Mucosa of stomach (tissue), 1 donor: ENCODE data around the gene KCNQ1.

Source experiments
- H3K27me3 ChIP-seq: one replicate; pipeline ENCODE4 v1.7.0; 2013; ENCODE audit warnings: mild to moderate bottlenecking, low read length; ENCODE audit not compliant: control insufficient read depth, insufficient read depth
- H3K36me3 ChIP-seq: one replicate; pipeline ENCODE4 v1.7.0; 2013; ENCODE audit warnings: low read length; ENCODE audit not compliant: control insufficient read depth, insufficient read depth
- H3K4me1 ChIP-seq: one replicate; pipeline ENCODE4 v1.7.0; 2013; ENCODE audit warnings: mild to moderate bottlenecking, low read length; ENCODE audit not compliant: control insufficient read depth, insufficient read depth
- H3K4me3 ChIP-seq: one replicate; pipeline ENCODE4 v1.7.0; 2013; ENCODE audit warnings: low read length
- H3K9ac ChIP-seq: one replicate; pipeline ENCODE4 v1.7.0; 2013; ENCODE audit warnings: mild to moderate bottlenecking, low read length, moderate library complexity
- H3K9me3 ChIP-seq: one replicate; pipeline ENCODE4 v1.7.0; 2013; ENCODE audit warnings: mild to moderate bottlenecking, low read length, moderate library complexity; ENCODE audit not compliant: control insufficient read depth
- donor health status: Pancreatic carcinoma.

The KCNQ1 gene

GRCh38 chr11:2713661-2714462, 269.1 kb downstream of the KCNQ1 start:
- no peaks in the 10 kb centered on the region for H3K27me3 ChIP-seq
- H3K36me3 ChIP-seq = no peaks in the 10 kb centered on the region
- no peak overlapping the region for H3K9ac ChIP-seq
- H3K4me1 ChIP-seq = no peaks in the 10 kb centered on the region
- no peak overlapping the region for H3K4me3 ChIP-seq
- no peaks in the 10 kb centered on the region for H3K9me3 ChIP-seq

DNA sequence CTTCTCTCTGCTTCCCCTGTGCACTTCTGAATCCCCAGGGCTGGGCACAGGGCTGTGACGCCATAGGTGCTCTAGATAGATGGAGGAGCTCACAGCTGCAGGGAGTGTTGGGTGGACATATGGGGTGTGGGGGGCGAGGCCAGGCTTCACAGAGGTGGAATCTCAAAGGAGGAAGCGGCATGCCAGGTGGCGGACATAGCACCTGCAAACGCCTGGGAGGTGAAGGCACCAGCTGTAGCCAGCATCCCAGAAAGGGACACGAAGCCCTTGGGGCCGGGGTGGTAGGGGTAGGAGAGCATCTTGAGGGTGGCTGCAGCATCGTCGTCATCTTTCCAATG, 269.6 kb downstream of the KCNQ1 start:
- H3K4me1 ChIP-seq = no peaks in the 10 kb centered on the region
- no peaks in the 10 kb centered on the region for H3K27me3 ChIP-seq
- H3K36me3 ChIP-seq = no peaks in the 10 kb centered on the region
- no peaks in the 10 kb centered on the region for H3K9me3 ChIP-seq
- H3K9ac ChIP-seq = no peak overlapping the region
- H3K4me3 ChIP-seq = no peak overlapping the region

DNA sequence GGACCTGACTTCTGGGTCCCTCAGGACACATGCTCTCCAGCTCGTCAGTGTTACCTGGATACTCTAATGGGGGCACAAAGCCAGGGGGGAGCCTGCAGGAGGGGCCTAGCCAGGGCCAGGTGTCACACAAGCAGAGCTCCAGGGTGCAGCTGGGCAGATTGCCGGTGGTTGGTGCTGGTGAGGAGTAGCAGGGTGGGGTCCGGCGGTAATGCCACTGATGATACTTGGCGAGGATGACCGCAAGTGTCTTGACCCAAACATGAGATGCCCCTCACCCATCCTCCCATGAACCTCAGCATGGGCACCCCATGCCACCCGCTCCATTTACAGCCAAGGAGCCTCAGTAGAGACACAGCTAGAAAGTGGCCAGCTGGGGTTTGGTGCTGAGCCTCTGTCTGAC, 270.1 kb downstream of the KCNQ1 start:
- H3K27me3 ChIP-seq = no peaks in the 10 kb centered on the region
- H3K4me3 ChIP-seq = no peak overlapping the region
- H3K9me3 ChIP-seq = no peaks in the 10 kb centered on the region
- H3K4me1 ChIP-seq = no peaks in the 10 kb centered on the region
- H3K9ac ChIP-seq = no peak overlapping the region
- H3K36me3 ChIP-seq = no peaks in the 10 kb centered on the region

- H3K9me3 ChIP-seq = no peaks in the 10 kb centered on the region
- no peaks in the 10 kb centered on the region for H3K27me3 ChIP-seq
- no peaks in the 10 kb centered on the region for H3K4me1 ChIP-seq
- no peaks in the 10 kb centered on the region for H3K36me3 ChIP-seq
- no peak overlapping the region for H3K4me3 ChIP-seq
- no peak overlapping the region for H3K9ac ChIP-seq
These were observed 271.0 kb downstream of the KCNQ1 start for GRCh38 chr11:2715716-2716350.

- H3K36me3 ChIP-seq = no peaks in the 10 kb centered on the region
- H3K9ac ChIP-seq = no peak overlapping the region
- no peaks in the 10 kb centered on the region for H3K27me3 ChIP-seq
- no peaks in the 10 kb centered on the region for H3K4me1 ChIP-seq
- no peaks in the 10 kb centered on the region for H3K9me3 ChIP-seq
- no peak overlapping the region for H3K4me3 ChIP-seq
These were observed 271.7 kb downstream of the KCNQ1 start for GRCh38 chr11:2716376-2717095.

DNA sequence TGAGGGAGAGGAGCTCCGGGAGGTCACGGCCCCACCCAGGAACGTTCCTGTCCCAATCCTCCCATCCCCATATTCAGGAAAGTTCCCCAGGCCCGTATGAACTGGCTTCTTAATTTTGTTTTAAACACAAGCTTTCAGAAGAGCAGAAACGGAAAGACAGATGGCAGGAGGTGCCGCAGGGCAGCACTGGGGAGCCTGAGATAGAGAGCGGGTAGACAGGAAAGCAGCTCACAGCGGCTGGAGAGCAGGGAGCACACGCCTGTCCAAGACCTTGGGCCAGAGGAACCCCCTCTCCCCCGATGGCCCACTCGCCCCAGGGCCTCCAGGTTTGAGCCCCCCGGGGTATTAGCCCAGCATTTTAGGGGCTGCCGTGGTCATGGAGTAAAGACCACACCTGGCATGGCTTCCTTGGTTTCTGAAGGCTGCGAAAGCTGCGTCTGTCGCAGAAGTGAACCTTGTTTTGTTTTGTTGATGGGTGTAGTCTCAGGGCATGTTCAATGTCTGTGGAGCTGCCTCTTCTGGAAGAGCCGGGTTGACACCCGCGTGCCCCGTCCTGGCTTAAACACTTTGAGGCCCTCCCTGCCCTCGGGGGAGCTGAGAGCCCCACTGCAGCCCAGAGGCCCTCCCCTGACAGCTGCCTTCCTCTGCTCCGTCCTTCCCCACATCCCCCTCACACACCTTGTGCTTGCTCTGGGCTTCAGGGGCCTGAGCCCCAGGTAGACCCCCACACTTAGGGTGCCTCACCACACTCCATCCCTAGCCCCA, 272.9 kb downstream of the KCNQ1 start:
- H3K36me3 ChIP-seq = no peaks in the 10 kb centered on the region
- no peaks in the 10 kb centered on the region for H3K4me1 ChIP-seq
- H3K9ac ChIP-seq = no peak overlapping the region
- no peak overlapping the region for H3K4me3 ChIP-seq
- H3K9me3 ChIP-seq = no peaks in the 10 kb centered on the region
- no peaks in the 10 kb centered on the region for H3K27me3 ChIP-seq

GRCh38 chr11:2718817-2719438, 274.1 kb downstream of the KCNQ1 start:
- Histone ChIP-seq H3K4me1 (no peaks in the 10 kb centered on the region), H3K9ac (no peak overlapping the region), H3K36me3 (no peaks in the 10 kb centered on the region), H3K27me3 (no peaks in the 10 kb centered on the region), H3K4me3 (no peak overlapping the region), H3K9me3 (no peaks in the 10 kb centered on the region)

DNA sequence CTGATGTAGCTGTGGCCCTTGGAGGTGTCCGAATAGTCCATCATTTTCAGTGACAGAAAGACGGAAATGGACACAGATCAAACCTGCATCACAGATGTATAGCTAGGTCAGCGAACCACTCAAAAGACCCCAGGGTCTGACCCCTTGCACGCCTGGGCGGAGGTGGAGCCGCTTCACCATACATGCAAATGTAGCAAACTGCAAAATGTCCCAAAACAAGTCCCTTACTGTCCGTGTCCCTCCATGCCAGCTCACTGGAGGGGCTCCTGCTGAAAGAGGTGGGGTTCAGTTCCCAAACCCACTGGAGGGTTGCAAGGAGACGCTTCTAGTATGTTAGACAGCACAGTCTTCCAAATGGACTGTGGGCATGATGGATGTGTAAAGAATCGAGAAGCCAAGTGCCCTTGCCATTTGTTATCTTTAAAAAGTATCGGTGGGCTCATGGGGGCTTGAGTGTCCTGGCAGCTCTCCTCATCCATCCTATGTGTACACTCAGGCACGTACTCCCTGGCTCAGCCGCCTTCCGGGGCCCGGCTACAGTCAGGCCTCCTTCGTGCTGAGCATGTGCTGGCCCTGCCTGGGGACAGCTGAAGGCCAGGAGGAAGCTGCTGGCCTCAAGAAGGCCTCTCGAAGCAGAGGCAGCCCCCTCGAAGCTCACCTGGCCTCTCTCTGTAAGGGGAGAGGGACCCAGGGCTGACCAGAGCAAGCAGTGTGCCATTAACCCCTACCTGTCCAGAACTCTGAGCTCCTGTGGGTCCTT, 275.2 kb downstream of the KCNQ1 start:
- Histone ChIP-seq H3K9me3 (no peaks in the 10 kb centered on the region), H3K36me3 (no peaks in the 10 kb centered on the region)

DNA sequence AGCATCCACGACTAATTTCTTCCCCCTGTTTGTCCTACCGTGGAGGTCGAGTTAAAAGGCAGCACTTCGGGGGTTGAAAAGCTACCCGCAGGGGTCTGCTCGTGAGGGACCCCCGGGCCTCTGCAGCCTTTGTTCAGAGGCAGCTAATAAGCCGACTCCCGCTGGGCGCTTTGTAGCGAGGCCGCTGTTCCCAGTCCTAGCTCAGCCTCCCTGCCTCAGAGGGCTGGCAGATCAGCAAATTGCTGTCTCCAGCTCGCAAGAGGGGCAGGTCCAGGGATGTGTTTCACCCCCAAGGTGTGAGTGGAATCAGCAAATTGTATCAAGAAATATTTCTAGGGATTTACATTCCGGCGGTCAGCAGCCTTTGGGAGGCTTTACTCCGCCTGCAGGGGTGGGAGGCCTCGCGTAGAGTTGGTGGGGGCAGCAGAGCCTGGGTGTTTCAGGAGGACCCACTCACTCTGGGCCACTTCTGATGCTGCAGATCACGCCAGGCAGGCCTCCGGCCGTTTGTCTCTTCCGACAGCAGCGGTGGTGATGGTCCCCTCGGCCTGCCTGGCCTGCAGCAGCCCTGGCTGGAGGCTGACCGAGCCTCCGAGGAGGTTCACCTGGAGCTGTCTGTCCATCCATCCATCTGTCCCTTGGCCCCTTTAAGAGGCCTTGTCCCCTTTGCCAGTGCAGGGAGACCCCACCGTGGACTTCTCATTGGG, 276.6 kb downstream of the KCNQ1 start:
- H3K36me3 ChIP-seq = no peaks in the 10 kb centered on the region
- no peak overlapping the region for H3K9ac ChIP-seq
- H3K4me3 ChIP-seq = no peak overlapping the region
- H3K4me1 ChIP-seq = peaks cover 10% of the 10 kb centered on the region
- no peaks in the 10 kb centered on the region for H3K27me3 ChIP-seq
- H3K9me3 ChIP-seq = no peaks in the 10 kb centered on the region

More for the DNA sequence above, 275.2 kb downstream of the KCNQ1 start:
- Histone ChIP-seq H3K4me3 (no peak overlapping the region), H3K9ac (no peak overlapping the region), H3K27me3 (no peaks in the 10 kb centered on the region), H3K4me1 (no peaks in the 10 kb centered on the region)

- Histone ChIP-seq H3K4me3 (no peak overlapping the region), H3K36me3 (no peaks in the 10 kb centered on the region), H3K4me1 (peaks cover 10% of the 10 kb centered on the region), H3K9me3 (no peaks in the 10 kb centered on the region), H3K9ac (no peak overlapping the region), H3K27me3 (peaks cover 1% of the 10 kb centered on the region)
These were observed 278.1 kb downstream of the KCNQ1 start for GRCh38 chr11:2722955-2723354.
